ENCODE results near the gene LRRK2.
"Not testable (repeated sequence)": the region's sequence is repeated elsewhere in the genome, so short reads cannot be mapped to it uniquely, and the experiment has no call there.

Gene LRRK2

DNA sequence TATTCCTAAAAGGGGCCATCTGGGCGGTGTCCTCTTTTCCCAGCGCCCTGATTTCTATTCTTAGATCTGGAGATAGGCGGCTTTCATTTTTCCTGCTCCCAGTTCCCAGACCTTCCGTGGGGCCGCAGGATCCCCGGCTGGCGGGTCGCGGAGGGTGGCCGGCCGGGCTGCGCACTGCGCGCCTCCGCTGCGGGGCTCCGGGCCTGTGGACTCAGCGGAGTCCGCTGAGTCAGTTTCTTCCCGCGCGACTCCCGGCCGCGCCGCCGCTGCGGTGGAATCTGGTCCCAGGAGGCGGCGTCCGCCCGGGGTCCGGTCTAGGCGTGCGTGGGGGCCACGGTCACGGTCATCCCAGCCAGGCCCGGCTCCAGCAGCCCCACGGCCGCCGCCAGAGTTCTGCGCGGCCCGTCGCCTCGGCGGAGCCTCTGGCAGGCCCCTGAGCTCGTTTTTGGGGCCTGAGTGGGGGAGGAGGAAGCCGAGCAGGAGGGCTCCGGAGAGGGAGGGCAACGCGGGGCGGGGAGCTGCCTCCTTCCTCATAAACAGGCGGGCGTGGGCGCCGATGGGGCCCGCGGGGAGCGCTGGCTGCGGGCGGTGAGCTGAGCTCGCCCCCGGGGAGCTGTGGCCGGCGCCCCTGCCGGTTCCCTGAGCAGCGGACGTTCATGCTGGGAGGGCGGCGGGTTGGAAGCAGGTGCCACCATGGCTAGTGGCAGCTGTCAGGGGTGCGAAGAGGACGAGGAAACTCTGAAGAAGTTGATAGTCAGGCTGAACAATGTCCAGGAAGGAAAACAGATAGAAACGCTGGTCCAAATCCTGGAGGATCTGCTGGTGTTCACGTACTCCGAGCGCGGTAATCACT is at the start of gene LRRK2:
Gene LRRK2, plus strand, starts transcription at position 559 of the 853 bp plus-strand sequence. Its CDS starts 135 bp downstream, at position 694.
- peak; percentile 49 to 84 for DNase-seq

DNA sequence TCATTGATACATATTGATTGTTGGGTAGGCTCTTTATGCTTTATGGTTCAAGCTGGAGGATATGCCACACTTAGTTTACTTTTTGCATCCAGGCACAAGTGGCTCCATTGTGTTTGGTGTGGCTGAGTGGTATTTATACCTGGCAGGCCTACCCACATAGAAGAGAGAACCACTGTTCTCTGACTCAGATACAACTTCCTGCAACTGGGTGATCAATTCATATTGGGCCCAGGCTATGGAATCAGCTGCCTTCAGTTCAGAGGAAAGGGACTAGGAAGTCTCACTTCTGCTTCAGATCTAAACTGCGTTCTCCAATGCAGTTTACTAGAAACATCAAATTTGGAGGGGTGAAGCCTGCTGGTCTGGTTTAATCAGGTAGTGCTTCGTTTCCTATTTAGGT is 49.8 kb upstream of the LRRK2 start:
- DNase-seq, result no peak

DNA sequence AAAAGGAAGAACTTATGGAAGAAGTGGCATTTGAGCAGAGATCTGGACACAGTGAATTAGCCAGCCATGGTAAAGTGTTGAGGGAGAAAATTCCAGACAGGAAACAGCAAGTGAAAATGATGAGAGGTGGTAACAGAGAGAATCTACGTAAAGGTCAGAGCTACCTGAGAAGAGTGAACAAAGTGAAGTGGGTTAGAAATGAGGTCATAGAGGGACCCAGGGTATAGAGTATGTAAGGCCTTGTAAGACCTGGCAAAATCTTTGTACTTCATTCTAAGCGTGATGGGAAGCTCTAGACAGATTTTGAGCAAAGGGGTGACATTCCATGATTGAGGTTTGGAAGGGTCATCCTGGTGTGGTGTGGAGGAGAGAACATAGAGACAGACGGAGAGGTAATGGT is 49.3 kb upstream of the LRRK2 start:
- no peak for DNase-seq

GRCh38 chr12:40178701-40179100 is 46.1 kb upstream of the LRRK2 start:
- DNase-seq, result no peak

GRCh38 chr12:40181490-40181889 is 43.3 kb upstream of the LRRK2 start:
- peak in 1 of 2 donors; percentile 15 for DNase-seq

- no peak for DNase-seq
Measured at GRCh38 chr12:40183715-40184114, 41.1 kb upstream of the LRRK2 start.

DNA sequence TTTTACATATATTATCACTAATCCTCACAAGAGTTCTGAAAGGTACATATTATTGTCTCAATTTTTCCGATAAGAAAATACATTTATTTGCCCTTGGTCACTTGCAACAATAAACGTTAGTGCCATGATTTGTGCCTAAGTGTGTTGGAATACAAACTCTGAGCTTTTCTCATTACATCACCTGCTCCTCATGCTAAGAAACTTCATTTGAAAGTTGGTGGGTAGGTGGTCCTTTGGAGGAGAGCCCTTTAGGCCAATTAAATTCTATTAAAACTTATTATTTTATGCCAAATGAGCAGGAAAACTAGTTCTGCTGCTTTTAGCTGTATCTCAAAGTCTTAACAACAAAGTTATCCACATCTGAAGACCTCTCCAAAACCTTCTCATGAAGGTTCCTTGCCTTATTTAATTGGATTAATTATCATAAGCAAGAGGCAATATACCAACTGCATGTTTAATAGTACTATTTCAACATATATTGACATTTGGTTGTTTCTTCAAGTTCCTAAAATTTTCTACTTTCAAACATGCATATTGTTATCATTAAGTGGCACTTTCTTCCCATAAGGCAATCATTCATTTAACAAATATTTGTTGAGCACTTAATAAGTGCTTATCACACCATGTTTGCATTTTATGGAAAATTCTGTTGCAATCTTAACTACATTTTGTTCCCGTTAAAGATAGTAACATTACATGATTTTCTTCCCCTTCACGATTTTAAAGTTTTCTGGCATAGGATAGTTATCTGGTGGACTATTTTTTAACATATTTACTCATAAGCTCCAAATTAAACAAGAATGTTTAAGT is 40.1 kb upstream of the LRRK2 start:
- DNase-seq, result no peak

DNA sequence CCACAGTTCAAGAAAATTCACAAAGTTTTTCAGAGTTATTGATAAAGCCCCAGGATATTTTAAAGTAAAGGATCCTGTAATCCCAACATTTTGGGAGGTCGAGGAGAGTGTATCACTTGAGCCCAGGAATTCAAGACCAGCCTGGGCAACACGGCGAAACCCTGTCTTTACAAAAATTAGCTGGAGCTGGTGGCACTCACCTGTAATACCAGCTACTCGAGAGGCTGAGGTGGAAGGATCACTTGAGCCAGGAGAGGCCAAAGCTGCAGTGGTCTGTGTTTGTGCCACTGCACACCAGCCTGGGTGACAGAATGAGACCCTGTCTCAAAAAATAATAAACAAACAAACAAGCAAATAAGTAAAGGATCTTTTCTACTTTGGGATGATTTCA is 39.5 kb upstream of the LRRK2 start:
- no peak for DNase-seq

- no peak for DNase-seq
Measured at GRCh38 chr12:40188558-40189320, 36.1 kb upstream of the LRRK2 start.

- DNase-seq, result peak in 1 of 2 donors; percentile 28
Measured at GRCh38 chr12:40192704-40193255, 32.0 kb upstream of the LRRK2 start.

DNA sequence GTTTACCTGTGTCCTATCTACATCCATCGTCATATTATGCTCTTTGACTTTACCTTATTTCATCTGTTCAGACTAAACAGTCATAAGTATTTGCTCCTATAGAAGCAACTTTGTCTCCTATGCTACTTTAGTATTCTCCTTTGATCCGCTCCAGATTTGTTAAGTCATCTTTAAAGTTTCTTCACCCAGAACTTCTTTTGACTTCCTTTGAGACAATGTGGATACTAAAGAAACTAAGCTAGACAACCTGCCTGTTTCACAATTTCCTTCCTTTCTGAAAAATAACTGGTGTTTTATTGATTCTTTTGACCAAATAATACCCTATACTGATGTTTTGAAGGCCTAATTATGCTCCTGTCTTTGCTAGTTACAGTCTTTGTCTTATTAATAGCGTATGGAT is 30.0 kb upstream of the LRRK2 start:
- DNase-seq, result no peak

DNA sequence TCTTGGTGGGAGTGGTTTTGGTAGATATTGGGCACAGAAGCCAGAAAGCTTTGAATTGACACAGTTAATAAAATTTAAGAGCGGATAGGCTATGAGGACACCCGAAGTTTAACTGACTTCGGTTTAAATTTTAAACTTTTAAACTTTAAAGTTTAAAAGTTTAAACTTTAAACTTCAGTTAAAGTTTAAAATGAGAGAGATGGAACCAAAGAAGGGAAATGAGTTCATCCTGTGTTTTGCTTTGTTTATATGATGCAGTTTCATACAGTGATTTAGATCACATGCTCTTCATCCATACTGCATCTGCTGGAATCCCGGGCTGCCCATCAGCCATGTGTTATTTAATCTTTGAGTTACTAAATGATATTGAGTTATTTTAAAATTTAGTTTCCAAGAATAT is 27.2 kb upstream of the LRRK2 start:
- no peak for DNase-seq

- DNase-seq, result no peak
Measured at GRCh38 chr12:40198601-40199000, 26.2 kb upstream of the LRRK2 start.

DNA sequence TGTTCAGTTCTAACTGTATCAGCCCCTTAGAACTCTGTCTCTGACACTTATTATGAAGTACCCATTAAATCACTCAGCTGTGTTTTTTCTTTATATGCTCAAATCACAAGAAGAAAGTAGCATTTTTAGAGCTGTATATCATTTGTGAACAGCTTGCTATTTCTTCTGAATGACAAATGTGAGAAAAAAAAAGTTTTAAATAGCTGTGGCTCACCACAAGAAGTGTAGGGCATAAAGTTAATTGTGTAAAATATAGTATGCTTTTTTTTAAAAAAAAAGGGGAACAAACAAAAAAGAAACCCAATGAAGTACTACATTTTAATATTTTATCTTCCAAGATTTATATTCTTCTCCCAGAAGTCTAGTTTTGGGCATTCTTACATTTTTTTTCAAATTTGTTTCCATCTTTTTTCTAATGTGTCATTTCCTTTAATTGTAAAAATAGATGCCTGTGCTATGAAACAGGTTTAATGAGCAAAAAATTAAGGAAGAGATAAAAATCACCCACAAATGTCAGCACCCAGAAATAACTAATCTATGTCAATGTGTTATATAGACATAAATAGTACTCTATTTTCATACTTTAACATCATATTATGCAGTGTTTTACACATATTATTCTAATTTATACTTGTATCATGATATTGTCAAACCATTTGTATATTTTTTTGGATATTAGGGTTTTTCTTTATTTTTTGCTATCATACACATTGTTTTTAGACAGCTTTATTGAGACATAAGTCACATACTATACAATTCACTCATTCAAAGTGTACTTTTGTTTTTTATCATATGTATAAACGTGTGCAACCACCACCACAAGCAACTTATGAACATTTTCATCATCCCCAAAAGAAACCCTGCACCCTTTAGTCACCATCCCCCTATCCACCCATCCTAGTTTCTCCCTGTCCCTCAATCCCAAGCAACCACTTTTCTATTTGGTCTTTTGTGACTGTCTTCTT is 22.4 kb upstream of the LRRK2 start:
- no peak for DNase-seq

DNA sequence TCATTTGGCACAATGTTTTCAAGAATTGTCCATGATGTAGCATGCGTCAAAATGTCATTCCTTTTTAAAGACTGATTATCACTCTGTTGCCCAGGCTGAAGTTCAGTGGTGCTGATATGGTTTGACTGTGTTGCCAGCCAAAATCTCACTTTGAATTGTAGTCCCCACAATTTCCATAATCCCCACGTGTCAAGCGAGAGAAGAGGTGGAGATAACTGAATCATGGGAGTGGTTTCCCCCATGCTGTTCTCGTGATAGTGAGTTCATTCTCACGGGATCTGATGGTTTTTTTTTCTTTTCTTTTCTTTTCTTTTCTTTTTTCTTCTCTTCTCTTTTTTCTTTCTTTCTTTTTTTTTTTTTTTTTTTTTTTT is 21.8 kb upstream of the LRRK2 start:
- DNase-seq, result no peak

DNA sequence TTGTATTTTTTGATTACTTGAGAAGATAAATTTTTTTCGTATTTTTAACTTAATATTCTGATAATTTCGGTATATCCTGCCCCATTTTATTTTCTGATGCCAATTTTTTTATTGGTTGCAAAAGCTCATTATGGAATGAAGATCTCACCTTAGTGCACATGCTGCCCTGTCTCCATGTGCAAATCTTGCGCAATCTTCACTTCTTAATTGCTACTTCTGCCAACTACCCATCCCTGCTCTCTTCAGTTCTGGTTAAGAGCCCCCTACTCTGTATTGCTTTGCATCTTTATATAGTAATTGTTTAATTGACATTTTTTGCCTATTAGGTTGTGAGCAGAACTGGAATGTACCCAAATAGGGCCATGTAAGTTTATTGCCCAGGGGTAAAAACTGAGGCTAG is 20.5 kb upstream of the LRRK2 start:
- DNase-seq, result no peak

- no peak for DNase-seq
Measured at GRCh38 chr12:40207551-40207950, 17.2 kb upstream of the LRRK2 start.

- peak in 1 of 2 donors; percentile 44 for DNase-seq
Measured at GRCh38 chr12:40208707-40209446, 15.9 kb upstream of the LRRK2 start.

DNA sequence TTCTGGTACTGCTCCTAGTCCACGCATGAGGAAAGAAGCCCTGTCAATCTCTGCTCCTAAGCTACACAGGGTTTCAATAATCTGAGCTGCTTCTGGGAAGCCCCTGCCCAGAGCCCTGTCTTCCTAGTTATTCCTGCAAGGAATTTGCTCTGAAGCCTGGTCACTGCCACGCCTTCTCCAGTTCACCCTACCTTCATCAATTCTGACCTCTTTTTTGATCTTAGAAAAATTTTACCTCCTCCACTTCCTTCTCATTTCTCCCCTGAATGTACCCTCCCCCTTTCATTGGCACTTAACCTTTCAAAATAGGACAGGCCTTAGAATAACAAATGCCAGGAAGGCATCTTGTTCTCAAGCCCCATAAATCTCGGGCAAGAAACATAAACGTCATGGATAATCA is 14.9 kb upstream of the LRRK2 start:
- DNase-seq, result no peak

- DNase-seq, result not testable (repeated sequence)
Measured at GRCh38 chr12:40211186-40211585, 13.6 kb upstream of the LRRK2 start.

GRCh38 chr12:40212566-40212965 is 12.2 kb upstream of the LRRK2 start:
- DNase-seq, result no peak
